Adipocyte (in vitro differentiated cells): ENCODE results near the gene ITPR3.
A peak's percentile ranks its signal among the peaks of the same experiment; 100 is the strongest.

Source experiments
- DNase-seq: peaks from one replicate; pipeline ENCODE4 v3.0.0-alpha.2; 2015; ENCODE audit warnings: low read depth
- H3K27me3 ChIP-seq: replicated peaks from 2 replicates; pipeline ENCODE4 v1.7.0; 2013; ENCODE audit warnings: mild to moderate bottlenecking, low read length, moderate library complexity; ENCODE audit not compliant: control insufficient read depth, insufficient read depth
- H3K36me3 ChIP-seq: 2 replicates; pipeline ENCODE4 v1.7.0; 2013; ENCODE audit warnings: low read length, mild to moderate bottlenecking, moderate library complexity; ENCODE audit not compliant: control insufficient read depth, insufficient read depth, severe bottlenecking
- H3K4me1 ChIP-seq: 2 replicates; pipeline ENCODE4 v1.7.0; 2013; ENCODE audit warnings: mild to moderate bottlenecking, low read length, moderate library complexity; ENCODE audit not compliant: control insufficient read depth, insufficient read depth
- H3K4me3 ChIP-seq: 2 replicates; pipeline ENCODE4 v1.7.0; 2013; ENCODE audit warnings: mild to moderate bottlenecking, low read length, moderate library complexity
- H3K9ac ChIP-seq: 2 replicates; pipeline ENCODE4 v1.7.0; 2013; ENCODE audit warnings: mild to moderate bottlenecking, low read length, moderate library complexity
- H3K9me3 ChIP-seq: 2 replicates; pipeline ENCODE4 v1.7.0; 2013; ENCODE audit warnings: mild to moderate bottlenecking, low read length, moderate library complexity; ENCODE audit not compliant: control insufficient read depth

ITPR3 gene

DNA sequence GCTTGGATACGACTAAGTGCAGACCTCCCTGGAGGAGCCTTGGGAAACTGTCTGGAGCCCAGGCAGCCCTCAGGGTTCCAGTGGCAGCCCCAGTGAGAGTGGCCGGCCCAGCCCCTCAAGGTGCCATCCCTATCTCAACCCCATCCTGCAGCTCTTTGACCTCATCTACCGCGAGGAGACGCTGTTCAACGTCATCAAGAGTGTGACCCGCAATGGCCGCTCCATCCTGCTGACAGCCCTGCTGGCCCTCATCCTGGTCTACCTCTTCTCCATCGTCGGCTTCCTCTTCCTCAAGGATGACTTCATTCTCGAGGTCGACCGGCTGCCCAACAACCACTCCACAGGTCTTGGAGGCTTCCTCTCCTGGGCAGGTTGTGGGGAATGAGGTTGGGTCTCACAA is 69.6 kb downstream of the ITPR3 start:
- Histone ChIP-seq H3K4me3 (no peak overlapping the region), H3K9me3 (no peaks in the 10 kb centered on the region), H3K36me3 (peaks cover 65% of the 10 kb centered on the region), H3K27me3 (no peaks in the 10 kb centered on the region), H3K9ac (no peak overlapping the region), H3K4me1 (peaks cover 35% of the 10 kb centered on the region)
- DNase-seq: no peak

- no peak overlapping the region for H3K4me3 ChIP-seq
- H3K36me3 ChIP-seq: peaks cover 68% of the 10 kb centered on the region
- H3K9me3 ChIP-seq: no peaks in the 10 kb centered on the region
- DNase-seq: no peak
- H3K9ac ChIP-seq: no peak overlapping the region
- peaks cover 41% of the 10 kb centered on the region for H3K4me1 ChIP-seq
- H3K27me3 ChIP-seq: no peaks in the 10 kb centered on the region
Observed at GRCh38 chr6:33691456-33692077, 70.4 kb downstream of the ITPR3 start.

DNA sequence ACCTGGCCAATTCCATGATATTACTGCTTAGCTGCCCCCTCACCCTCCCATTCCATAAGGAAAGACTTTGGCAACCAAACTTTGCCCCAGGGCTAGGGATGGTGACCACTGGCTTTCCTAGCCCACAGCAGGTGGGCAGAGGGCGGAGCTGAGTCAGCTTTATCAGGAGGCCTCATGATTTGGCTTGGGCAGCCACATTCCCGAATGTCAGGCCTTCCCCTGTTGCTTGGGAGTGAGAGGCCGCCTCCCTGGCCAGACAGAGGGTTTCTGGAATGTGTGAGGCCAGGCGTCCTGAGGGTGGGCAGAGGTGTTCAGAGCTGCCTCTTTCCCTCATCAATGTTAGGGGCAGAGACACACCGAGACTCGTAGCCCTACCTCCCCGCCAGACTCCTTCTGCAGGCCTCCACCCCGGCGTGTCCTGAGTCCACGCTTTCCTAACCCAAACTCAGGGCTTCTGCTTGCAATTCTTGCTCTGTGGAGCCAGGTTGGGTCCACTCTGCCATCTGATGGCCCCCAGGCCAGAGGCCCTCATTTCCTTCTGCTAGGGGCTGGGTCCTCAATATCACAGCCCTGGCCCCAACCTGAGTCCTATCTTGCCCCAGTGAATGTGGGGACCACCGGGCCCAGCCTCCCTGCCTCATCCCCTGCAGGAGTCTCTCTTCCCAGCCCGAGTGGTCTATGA is 71.1 kb downstream of the ITPR3 start:
- H3K4me3 ChIP-seq: no peak overlapping the region
- H3K27me3 ChIP-seq: no peaks in the 10 kb centered on the region
- H3K36me3 ChIP-seq: peaks cover 68% of the 10 kb centered on the region
- peak; percentile 78 for DNase-seq
- peaks cover 47% of the 10 kb centered on the region for H3K4me1 ChIP-seq
- H3K9me3 ChIP-seq: no peaks in the 10 kb centered on the region
- H3K9ac ChIP-seq: peak overlapping the region; percentile 38

- no peaks in the 10 kb centered on the region for H3K27me3 ChIP-seq
- H3K4me3 ChIP-seq: no peak overlapping the region
- H3K9ac ChIP-seq: peak overlapping the region; percentile 38
- peaks cover 51% of the 10 kb centered on the region for H3K4me1 ChIP-seq
- DNase-seq: no peak
- no peaks in the 10 kb centered on the region for H3K9me3 ChIP-seq
- H3K36me3 ChIP-seq: peaks cover 71% of the 10 kb centered on the region
Observed at GRCh38 chr6:33692760-33693158, 71.6 kb downstream of the ITPR3 start.

DNA sequence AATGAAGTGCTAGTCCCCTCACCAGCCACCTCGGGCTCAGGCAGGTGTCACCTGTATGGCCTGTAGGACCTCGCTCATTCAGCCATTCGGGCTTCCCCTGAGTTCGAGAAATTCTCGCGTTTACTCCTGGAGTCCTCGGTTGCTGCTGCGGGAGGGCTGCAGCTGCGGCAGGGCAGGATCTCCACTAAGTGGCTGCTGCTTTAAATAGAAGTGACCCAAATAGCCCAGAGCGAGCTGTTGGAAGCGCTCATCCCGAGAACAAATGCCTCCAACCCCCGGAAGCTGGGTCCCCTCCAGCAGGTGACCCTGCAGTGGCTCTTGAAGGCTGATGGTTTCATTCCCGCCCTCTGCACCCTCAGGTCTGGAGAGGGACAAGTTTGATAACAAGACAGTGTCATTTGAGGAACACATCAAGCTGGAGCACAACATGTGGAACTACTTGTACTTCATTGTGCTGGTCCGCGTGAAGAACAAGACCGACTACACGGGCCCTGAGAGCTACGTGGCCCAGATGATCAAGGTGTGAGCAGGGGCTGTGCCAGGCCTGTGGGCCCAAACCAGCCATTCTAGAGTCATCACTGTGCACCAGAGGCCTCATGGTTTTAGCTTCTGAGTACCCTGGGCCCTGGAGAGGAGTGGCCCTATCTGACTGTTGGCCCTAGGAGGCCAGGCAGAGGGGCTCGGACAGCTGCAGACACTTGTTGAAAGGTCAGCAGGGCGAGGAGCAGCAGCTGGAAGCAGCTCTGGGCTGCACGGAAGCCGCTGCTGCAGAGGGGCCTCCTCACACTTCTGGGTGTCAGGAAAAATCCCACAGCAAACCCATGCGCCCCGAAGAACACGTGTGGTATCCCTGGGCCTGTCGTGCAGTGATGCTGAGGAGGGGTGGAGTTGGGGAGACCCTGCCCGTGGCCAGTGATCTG is 72.3 kb downstream of the ITPR3 start:
- H3K36me3 ChIP-seq: peaks cover 77% of the 10 kb centered on the region
- no peak overlapping the region for H3K4me3 ChIP-seq
- peak overlapping the region; percentile 40 for H3K9ac ChIP-seq
- no peaks in the 10 kb centered on the region for H3K9me3 ChIP-seq
- peaks cover 51% of the 10 kb centered on the region for H3K4me1 ChIP-seq
- no peaks in the 10 kb centered on the region for H3K27me3 ChIP-seq
- DNase-seq: no peak

- H3K4me1 ChIP-seq: peaks cover 51% of the 10 kb centered on the region
- peak; percentile 66 for DNase-seq
- H3K9ac ChIP-seq: peak overlapping the region; percentile 40
- H3K4me3 ChIP-seq: no peak overlapping the region
- H3K9me3 ChIP-seq: no peaks in the 10 kb centered on the region
- H3K36me3 ChIP-seq: peaks cover 67% of the 10 kb centered on the region
- no peaks in the 10 kb centered on the region for H3K27me3 ChIP-seq
Observed at GRCh38 chr6:33694401-33694931, 73.3 kb downstream of the ITPR3 start.

GRCh38 chr6:33694977-33695376 is 73.9 kb downstream of the ITPR3 start:
- H3K9me3 ChIP-seq: no peaks in the 10 kb centered on the region

DNA sequence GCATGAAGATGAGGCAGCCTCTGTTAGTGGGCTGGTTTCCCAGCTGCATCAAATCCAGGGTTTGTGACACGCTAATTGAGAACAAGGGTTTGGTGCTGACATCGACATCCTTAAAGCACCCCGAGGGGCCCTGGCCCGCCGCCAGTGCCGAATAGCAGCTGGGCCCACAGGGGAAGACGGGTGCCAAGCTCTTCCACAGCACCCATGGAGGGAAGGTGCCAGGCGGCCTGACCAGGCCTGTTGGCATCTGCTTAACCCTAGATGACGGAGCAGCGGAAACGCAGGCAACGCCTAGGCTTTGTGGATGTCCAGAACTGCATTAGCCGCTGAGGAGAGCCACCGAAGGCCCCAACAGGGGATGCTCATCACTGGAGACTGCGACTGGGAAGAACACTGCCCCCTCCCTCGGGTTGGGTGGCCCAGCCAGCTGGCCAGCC is 74.3 kb downstream of the ITPR3 start:
- Histone ChIP-seq H3K4me3 (no peak overlapping the region), H3K9ac (no peak overlapping the region), H3K9me3 (no peaks in the 10 kb centered on the region), H3K27me3 (no peaks in the 10 kb centered on the region), H3K4me1 (peaks cover 51% of the 10 kb centered on the region), H3K36me3 (peaks cover 61% of the 10 kb centered on the region)
- no peak for DNase-seq

More at GRCh38 chr6:33694977-33695376, 73.9 kb downstream of the ITPR3 start:
- DNase-seq: no peak
- Histone ChIP-seq H3K4me1 (peaks cover 51% of the 10 kb centered on the region), H3K27me3 (no peaks in the 10 kb centered on the region), H3K4me3 (no peak overlapping the region), H3K9ac (peak overlapping the region; percentile 40), H3K36me3 (peaks cover 64% of the 10 kb centered on the region)

DNA sequence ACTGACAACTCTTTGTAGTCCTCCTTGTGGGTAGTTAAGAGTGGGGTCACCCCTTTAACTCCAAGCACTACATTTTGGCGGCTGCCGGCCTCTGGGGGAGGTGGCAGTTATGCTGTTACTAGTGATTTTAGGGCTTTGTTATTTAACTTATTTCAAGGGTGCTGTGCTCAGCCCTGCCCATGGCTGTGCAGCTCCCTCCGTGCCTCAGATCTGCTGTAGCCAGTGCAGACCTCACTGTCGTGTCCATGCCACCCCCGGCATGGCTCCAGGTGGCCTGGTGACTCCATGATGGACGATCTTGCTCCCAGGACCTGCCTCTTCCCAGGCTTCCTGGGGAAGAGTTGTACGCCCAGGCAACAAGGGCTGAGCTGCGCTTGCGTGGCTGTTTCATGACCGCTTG is 75.0 kb downstream of the ITPR3 start:
- H3K9ac ChIP-seq: peak overlapping the region; percentile 9
- no peaks in the 10 kb centered on the region for H3K9me3 ChIP-seq
- H3K27me3 ChIP-seq: no peaks in the 10 kb centered on the region
- H3K4me1 ChIP-seq: peaks cover 51% of the 10 kb centered on the region
- H3K36me3 ChIP-seq: peaks cover 55% of the 10 kb centered on the region
- no peak overlapping the region for H3K4me3 ChIP-seq
- DNase-seq: no peak

GRCh38 chr6:33696548-33697518 is 75.7 kb downstream of the ITPR3 start:
- Histone ChIP-seq H3K4me1 (peaks cover 54% of the 10 kb centered on the region), H3K9me3 (no peaks in the 10 kb centered on the region), H3K4me3 (no peak overlapping the region), H3K36me3 (peaks cover 47% of the 10 kb centered on the region), H3K9ac (peak overlapping the region; percentile 50), H3K27me3 (no peaks in the 10 kb centered on the region)
- peak; percentile 61 for DNase-seq
